ENCODE results near the gene TOMM5.

Gene TOMM5

GRCh38 chr9:37563806-37564513 is 28.4 kb downstream of the TOMM5 start:
- DNase-seq (ENCODE audit: low read depth, low spot score), result no peak

GRCh38 chr9:37562826-37563225 is 29.6 kb downstream of the TOMM5 start:
- DNase-seq (ENCODE audit: low read depth, low spot score), result no peak

GRCh38 chr9:37561682-37562081 is 30.7 kb downstream of the TOMM5 start:
- no peak for DNase-seq (ENCODE audit: low read depth, low spot score)

GRCh38 chr9:37559855-37560592 is 32.4 kb downstream of the TOMM5 start:
- no peak for DNase-seq (ENCODE audit: low read depth, low spot score)

- DNase-seq (ENCODE audit: low read depth, low spot score), result no peak
Measured at GRCh38 chr9:37559125-37559524, 33.3 kb downstream of the TOMM5 start.

- peak; percentile 29 for DNase-seq (ENCODE audit: low read depth, low spot score)
Measured at GRCh38 chr9:37555786-37556185, 36.6 kb downstream of the TOMM5 start.

- DNase-seq (ENCODE audit: low read depth, low spot score), result no peak
Measured at GRCh38 chr9:37554318-37554717, 38.1 kb downstream of the TOMM5 start.

- no peak for DNase-seq (ENCODE audit: low read depth, low spot score)
Measured at GRCh38 chr9:37551888-37552287, 40.5 kb downstream of the TOMM5 start.

- DNase-seq (ENCODE audit: low read depth, low spot score), result no peak
Measured at GRCh38 chr9:37551468-37551867, 40.9 kb downstream of the TOMM5 start.

- DNase-seq (ENCODE audit: low read depth, low spot score), result peak; percentile 13
Measured at GRCh38 chr9:37550781-37551180, 41.6 kb downstream of the TOMM5 start.

GRCh38 chr9:37549527-37549926 is 42.9 kb downstream of the TOMM5 start:
- peak; percentile 7 for DNase-seq (ENCODE audit: low read depth, low spot score)

GRCh38 chr9:37547328-37547878 is 45.0 kb downstream of the TOMM5 start:
- DNase-seq (ENCODE audit: low read depth, low spot score), result no peak

- DNase-seq (ENCODE audit: low read depth, low spot score), result no peak
Measured at GRCh38 chr9:37543468-37543867, 48.9 kb downstream of the TOMM5 start.

GRCh38 chr9:37542895-37543294 is 49.5 kb downstream of the TOMM5 start:
- DNase-seq (ENCODE audit: low read depth, low spot score), result peak; percentile 26

GRCh38 chr9:37542488-37542887 is 49.9 kb downstream of the TOMM5 start:
- DNase-seq (ENCODE audit: low read depth, low spot score), result no peak

GRCh38 chr9:37541465-37541864 is 50.9 kb downstream of the TOMM5 start:
- no peak for DNase-seq (ENCODE audit: low read depth, low spot score)

GRCh38 chr9:37540634-37541033 is 51.8 kb downstream of the TOMM5 start:
- DNase-seq (ENCODE audit: low read depth, low spot score), result peak; percentile 7

- no peak for DNase-seq (ENCODE audit: low read depth, low spot score)
Measured at GRCh38 chr9:37539634-37540033, 52.8 kb downstream of the TOMM5 start.

All from astrocyte of the hippocampus (primary cell).